HG03175 (cell line): ENCODE results near the gene HIKESHI.

Experiments used
- ATAC-seq: cut with Tn5 transposase; IDR thresholded peaks from one replicate; pipeline ENCODE4 v1.9.1; 2021; ENCODE audit warnings: mild to moderate bottlenecking, moderate library complexity; ENCODE audit not compliant: unreplicated experiment

Gene HIKESHI

DNA sequence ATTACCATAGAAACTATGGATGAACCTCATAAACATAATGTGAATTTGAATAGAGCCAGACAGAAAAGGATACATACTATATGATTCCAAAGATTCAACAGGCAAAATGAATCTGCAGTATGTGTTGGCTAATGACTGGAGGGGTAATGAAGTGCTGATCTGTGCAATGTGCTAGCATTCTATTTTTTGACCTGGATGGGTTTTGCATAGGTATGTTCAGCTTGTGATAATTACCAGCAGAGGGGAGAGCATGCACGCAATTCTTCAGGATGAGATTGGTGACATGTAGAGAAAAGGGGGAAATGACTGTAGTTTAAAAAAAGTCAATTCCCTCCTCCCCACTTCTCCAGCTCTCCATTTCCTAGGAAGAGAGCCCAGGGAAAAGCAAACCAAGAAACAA lies 72.0 kb downstream of the HIKESHI start:
- no peak for ATAC-seq

DNA sequence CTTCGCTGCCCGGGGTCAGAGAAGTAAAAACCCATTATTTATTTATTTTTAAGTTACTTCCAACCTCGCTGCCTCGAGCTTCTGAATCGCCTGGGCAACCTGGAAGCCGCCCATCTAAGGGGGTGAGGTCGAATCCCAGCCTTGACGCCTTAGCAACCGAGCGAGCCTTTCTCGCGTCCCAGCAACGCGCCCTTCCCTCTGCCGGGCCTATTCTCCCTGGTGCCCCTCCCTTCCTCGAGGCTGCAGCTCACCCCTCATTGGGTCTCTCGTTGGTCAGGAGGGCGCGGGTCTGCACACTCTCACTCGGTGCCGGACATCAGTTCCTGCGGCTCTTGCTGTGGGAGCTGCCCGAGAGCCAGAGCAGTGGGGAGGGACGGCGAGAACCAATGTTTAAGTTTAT lies 72.5 kb downstream of the HIKESHI start, which contains the start of gene CCDC81:
TSS of gene CCDC81 (plus strand) at position 302 of the 400 bp plus-strand sequence. CDS start 277 bp downstream, outside the sequence.
- ATAC-seq: no peak

DNA sequence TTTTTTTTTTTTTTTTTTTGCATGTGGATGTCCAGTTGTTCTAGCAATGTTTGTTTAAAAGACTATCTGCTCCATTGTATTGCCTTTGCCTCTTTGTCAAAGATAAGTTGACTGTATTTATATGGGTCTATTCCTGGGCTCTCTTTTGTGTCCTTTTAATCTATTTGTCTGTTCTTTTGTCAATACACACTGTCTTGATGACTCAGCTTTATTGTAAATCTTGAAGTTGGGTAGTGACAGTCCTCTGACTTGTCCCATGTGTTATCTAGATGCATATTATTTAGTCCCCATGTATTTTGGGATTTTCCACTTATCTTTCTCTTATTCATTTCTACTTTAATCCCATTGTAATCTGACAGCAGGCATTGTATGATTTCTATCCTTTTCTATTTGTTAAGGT lies 75.9 kb downstream of the HIKESHI start:
- ATAC-seq: no peak

DNA sequence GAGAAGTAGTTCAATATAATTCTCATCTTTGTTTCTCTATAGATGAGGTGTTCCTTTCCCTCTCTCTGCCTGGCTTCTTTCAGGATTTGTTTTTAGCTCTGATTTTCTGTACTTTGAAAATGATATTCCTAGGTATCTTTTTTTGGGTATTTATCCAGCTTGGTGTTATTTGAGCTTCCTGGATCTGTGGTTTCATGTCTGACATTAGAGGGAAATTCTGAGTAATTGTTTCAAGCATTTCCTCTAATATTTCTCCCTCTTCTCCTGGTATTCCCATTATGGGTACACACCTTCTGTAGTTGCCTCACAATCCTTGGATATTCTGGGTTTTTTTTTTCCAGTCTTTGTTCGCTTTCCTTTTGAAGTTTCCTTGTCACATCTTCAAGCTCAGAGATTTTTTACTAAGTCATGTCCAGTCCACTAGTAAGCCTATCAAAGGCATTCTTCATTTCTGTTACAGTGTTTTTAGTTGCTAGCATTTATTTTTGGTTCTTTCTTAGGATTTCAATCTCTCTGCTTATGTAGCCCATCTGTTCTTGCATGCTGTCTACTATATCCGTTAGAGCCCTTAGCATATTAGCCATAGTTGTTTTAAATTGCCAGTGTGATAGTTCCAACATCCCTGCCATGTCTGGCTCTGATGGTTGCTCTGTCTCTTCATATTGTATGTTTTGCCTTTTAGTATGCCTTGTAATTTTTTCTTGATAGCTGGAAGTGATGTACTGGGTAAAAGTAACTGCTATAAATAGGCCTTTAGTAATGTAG lies 78.4 kb downstream of the HIKESHI start:
- ATAC-seq: no peak

DNA sequence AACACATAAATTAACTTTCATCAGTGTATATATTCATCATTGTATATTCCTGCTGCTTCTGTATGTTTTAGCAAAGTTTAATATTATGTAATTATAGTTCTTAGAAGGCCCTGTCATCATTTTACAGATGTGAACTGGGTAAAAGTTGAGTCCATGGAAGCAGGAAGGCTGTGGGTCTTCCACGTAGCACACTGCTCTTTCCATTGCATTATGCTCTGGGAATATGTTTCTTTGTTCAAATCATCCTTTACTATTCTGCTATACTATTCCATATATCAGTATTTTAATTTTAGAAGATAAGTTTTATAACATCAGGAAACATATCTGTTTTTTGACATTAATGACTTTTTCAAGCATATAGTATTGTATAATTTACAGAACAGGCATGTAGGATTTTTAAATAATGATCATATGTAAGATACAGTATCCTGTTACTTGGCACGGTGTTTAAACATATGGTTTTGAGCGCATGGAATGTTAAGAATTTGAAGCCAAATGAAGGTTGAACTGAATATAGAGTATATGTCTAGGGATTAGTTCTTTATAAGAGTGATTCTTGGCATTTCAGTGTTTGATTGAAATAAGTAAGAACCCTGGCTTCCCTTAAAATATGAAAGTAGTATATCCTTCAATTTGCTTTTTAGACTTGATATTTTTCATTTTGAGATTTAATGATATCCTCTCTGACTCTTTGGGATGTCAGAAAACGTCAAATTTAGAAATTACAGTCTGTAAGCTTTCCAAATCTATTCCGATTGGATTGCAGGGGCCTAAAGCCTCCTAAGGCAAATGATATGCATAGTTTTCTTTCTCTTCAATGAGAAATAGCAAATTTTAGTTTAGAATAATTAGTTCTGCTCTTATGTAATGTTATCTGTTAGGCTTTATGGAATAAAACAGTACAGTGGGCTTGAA lies 81.3 kb downstream of the HIKESHI start:
- ATAC-seq: no peak

DNA sequence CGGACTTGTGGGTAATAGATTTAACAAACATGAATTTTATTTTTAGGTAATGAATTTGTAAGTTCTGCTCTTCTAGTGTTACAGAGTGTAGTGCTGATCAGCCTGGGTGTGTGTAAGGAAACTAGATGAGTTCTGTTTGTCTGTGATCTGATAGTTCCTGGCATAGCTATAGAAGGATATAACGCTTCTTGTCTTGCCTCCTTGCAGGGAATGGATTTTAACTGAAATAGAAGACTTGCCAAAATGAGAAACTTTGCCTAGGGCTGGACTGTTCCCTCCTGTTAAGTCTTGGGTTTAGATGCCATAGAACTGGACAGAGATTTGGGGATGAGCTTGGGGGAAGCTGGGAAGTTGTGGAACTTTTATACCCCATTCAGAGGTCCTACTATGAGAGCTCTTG lies 84.2 kb downstream of the HIKESHI start:
- ATAC-seq: no peak

DNA sequence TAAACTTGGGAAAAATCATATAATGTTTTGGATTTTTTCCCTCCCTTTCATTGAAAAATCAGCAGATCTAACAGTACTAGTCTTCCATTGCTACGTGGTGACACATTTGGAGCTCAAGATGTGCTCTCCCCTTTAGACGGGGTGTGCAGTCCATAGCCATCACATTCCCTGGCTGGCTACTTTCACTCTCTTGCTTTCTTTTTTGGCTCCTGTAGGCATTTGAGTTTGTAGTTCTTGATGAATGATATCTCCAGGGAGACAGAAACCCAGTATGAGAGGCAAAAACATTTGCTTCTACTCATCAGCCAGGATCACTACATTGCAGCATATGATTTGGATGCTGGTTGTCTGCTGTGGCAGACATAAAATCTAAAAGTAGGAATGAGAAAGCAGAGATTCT lies 84.7 kb downstream of the HIKESHI start:
- no peak for ATAC-seq

DNA sequence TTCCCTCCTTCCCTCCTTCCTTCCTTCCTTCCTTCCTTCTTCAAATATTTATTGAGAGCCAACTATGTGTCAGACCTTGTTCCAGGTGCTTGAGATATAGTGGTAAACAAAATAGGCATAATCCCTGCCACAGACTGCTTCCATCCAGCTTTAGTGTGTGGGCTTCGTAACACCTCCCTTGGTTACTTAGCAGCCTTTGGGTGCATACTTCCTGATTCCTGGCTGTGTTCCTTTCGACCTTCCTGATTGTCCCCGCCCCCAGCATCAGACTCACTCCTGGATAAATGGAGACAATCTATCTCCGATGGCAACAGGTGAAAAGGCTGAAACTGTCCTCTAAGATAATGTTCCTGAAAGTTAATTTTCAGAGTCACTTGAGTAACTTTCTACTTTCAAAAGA lies 86.2 kb downstream of the HIKESHI start:
- ATAC-seq: no peak

DNA sequence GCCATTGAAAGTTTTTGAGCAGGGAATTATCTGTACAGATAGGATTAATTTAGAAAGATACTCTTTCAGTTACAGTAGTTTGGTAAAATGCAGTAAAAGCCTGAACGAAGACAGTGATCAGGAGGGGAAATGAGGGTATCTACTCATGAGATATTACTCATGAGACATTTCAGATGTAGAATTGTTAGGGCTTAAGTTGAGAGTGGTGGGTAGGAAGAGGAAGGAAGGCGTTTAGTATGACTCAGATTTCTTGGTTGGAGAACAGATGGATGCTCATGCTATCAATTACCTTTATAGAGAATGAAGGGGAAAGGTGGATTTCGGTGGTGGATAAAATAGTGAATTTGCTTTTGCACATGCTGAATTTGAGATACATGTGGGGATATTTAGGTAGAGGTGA lies 88.4 kb downstream of the HIKESHI start:
- ATAC-seq: no peak

DNA sequence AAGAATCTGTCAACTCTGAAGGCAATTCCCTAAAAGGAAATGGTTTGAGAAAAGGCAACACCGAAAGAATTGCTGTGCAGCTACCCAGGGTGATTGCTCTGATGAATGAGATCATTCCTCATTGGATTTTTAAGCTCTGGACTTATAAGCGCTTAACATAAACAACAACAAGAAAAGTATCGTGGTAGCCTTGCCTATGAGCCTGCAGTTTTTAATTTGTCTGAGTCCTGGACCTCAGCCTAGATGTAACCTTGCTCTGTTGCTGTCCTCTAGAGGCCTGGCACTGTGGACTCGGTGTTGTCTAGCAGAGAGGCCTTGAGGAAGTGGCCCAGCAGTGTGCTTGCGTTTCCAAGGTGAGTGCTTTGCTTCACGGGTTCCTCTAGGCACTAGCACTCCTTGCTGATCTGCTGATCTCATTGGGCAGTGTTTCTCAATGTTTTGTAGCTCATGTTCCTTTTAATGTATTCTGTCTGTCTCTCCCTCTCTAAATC lies 93.1 kb downstream of the HIKESHI start:
- ATAC-seq: no peak
